ENCODE data around the gene CCDC92B. TPM values are rescaled to one million over a fixed set of nuclear protein-coding genes. Genes with fewer than 3 reads are reported as not detected.

The CCDC92B gene
- polyA plus RNA-seq, 6 donors from 2014 or later = not detected

DNA sequence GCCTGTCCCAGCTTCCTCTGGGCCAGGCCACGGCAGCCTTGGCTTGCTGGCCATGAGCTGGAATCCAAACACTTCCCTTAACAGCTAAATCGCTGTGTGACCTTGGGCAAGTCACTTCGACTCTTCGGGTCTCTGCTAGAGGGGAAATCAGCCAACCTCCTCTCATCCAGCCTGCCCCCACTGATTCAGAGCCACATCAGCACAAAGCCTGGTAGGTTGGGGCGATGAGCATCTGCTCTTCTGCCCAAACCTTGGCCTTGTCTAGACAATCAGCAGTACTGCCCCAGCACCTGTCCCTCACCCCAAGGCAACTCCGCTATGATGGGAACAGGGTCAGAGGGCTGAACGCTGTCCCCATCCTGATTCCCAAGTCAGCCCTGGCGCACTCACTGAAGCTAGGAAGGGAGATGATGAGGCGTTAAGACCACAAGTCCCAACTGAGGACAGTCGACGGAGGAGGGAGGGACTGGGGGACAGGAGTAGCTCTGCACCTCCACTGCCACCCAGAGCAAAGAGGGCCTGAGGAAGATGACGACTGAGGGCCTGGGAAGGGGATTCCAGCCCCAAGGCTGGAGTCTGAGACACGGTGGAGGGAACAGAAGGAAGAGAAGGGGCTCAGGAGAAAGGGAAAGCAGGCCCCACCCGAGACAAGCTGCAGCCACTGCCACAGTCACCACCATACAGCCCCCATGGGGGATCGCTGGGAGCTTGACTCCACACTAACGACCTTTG is 39.2 kb downstream of the CCDC92B start:
- DNase-seq (no peak), ATAC-seq (ENCODE audit: low read depth in 2 of 2) (no peak)
- H3K27me3 Mint-ChIP-seq = no peaks in the 10 kb centered on the region
- H3K27ac Mint-ChIP-seq = peak overlapping the region in 4 of 6 donors; percentile 27 to 75 (median 51)
- peak overlapping the region; percentile 76 to 94 (median 88) for H3K4me3 Mint-ChIP-seq
- peaks cover 38 to 55% (median 50%) of the 10 kb centered on the region in 3 donors for H3K4me1 Mint-ChIP-seq
- H3K36me3 Mint-ChIP-seq = no peaks in the 10 kb centered on the region
- no peaks in the 10 kb centered on the region for H3K9me3 Mint-ChIP-seq

DNA sequence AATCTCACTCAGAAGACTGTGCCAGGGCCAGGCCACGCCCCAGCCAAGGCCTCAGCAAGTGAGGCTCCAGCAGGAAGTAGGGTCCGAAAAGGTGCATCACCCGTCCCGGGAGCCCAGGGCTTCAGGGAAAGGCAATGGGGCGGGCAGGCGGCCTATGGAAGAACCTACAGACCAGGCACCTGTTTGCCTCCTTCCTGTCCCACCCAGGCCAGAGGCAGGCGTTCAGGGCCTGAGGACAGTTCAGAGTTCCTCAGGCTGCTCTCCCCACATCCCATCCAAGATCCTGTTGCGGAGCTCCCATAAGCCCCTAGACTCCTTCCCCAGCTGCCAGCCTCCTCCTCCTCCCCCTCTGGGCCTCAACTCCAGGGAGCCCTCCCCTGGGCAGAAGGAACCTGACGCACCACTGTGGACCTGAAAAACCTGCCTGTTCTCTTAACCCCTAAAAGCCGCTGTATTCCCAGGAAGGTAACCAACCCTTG is 40.2 kb downstream of the CCDC92B start:
- H3K27ac Mint-ChIP-seq = peak overlapping the region in 3 of 6 donors; percentile 62 to 89 (median 75)
- H3K9me3 Mint-ChIP-seq = no peaks in the 10 kb centered on the region
- H3K4me1 Mint-ChIP-seq = peaks cover 45 to 62% (median 50%) of the 10 kb centered on the region in 3 donors
- no peak for DNase-seq
- ATAC-seq (ENCODE audit: low read depth in 2 of 2) = no peak
- H3K36me3 Mint-ChIP-seq = no peaks in the 10 kb centered on the region
- H3K27me3 Mint-ChIP-seq = no peaks in the 10 kb centered on the region
- H3K4me3 Mint-ChIP-seq = peak overlapping the region; percentile 52 to 94 (median 86)

GRCh38 chr17:2708585-2709182 is 40.8 kb downstream of the CCDC92B start:
- no peak for DNase-seq

DNA sequence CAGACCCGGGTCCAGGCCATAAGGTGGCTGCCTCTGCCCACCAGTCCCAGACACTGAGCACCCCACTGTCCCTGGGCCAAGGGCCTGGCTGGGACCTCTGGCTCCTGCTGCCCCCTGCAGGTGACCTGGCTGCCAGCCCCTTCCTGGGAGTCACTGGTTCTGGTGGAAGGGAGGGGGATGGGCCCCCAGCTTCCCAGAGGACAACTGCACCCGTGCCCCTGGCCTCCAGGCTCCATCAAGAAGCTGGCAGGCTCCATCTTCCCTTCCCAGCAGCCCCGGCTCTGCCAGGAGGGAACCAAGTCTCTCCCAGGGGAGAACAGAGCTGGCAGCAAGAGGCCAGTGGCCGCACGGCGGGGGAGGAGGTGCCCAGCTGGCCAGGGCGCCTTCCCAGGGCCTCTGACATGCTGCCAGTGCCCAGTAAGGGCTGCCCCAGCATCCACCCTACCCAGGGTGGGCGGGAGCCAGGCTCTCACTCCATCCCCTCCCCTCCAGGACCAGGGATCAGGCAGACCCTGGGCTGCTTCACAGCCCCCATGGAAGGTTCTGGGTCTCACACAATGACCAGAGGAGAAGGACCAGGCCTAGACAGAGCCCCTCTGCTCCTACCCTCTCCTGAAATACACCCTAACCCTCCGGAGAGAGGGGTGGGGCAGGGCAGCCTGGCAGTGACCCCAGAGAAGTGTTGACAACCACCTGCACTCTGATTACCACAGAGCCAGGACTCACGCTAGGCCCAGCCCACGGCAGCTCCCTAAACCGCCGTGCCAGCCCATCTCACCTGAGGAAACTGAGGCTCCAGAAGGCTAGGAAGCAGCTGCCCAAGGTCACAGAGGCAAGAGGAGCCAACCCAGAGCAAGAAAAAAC is 41.5 kb downstream of the CCDC92B start:
- no peak for ATAC-seq (ENCODE audit: low read depth in 2 of 2)
- DNase-seq = no peak
- Mint-ChIP-seq H3K4me1 (peaks cover 42 to 62% (median 50%) of the 10 kb centered on the region in 3 donors), H3K4me3 (peak overlapping the region in 5 of 8 donors; percentile 18 to 91 (median 22)), H3K9me3 (no peaks in the 10 kb centered on the region), H3K36me3 (no peaks in the 10 kb centered on the region), H3K27me3 (no peaks in the 10 kb centered on the region), H3K27ac (peak overlapping the region in 1 of 6 donors; percentile 82)

More at GRCh38 chr17:2708585-2709182, 40.8 kb downstream of the CCDC92B start:
- ATAC-seq (ENCODE audit: low read depth in 2 of 2) = no peak
- Mint-ChIP-seq H3K36me3 (no peaks in the 10 kb centered on the region), H3K4me1 (peaks cover 44 to 62% (median 50%) of the 10 kb centered on the region in 3 donors), H3K9me3 (no peaks in the 10 kb centered on the region), H3K4me3 (peak overlapping the region in 6 of 8 donors; percentile 22 to 91 (median 66)), H3K27me3 (no peaks in the 10 kb centered on the region), H3K27ac (peak overlapping the region in 3 of 6 donors; percentile 47 to 82 (median 75))

- Mint-ChIP-seq H3K4me1 (peaks cover 37 to 54% (median 44%) of the 10 kb centered on the region in 3 donors), H3K36me3 (no peaks in the 10 kb centered on the region), H3K4me3 (no peak overlapping the region), H3K27ac (peak overlapping the region in 1 of 6 donors; percentile 83), H3K9me3 (no peaks in the 10 kb centered on the region), H3K27me3 (no peaks in the 10 kb centered on the region)
- DNase-seq (no peak), ATAC-seq (ENCODE audit: low read depth in 2 of 2) (no peak)
These were observed 42.4 kb downstream of the CCDC92B start for GRCh38 chr17:2706911-2707510.

DNA sequence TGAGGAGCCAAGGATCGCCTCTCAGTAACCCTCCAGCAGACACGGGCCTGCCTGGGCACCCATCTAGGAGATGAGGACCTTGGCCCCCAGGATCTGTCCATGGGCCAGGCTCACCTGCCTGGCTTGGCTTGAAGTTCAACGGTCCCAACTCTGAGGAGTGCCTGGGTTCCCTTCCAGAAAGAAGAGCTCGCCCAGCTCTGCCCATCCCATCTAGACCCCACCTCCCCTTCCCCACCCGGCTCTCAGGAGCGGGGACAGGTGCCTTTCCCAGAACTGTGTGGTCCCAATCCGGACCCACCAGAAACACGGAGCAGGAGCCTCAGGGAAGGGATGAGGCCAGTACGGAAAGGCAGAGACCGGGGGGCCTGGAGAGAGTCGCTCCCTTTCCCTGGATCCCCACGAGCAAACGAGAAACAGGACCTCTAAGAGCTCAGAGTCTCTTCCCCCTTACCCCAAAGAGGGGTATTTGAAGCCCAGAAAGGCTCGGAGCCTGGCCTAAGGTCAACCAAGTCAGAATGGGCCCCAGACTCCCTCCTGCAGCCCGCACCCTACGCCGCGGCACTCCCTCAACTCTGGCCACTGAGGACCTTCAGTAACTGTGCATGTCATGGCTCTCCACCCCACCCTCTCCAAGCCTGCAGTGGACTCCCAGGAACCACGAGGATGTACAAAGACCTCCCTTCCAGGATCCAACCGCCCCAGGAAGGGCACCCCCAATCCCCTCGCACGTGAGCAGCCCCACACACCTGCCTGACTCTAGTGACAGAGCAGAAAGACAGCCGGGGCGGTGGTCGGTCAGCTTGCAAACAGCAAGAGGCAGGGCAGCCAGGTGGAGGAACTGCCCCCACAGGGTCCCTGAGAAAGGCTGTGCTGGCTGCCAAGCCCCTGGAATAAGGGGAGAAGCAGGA is 43.3 kb downstream of the CCDC92B start:
- peak overlapping the region in 4 of 6 donors; percentile 57 to 83 (median 83) for H3K27ac Mint-ChIP-seq
- H3K36me3 Mint-ChIP-seq = no peaks in the 10 kb centered on the region
- no peaks in the 10 kb centered on the region for H3K27me3 Mint-ChIP-seq
- peaks cover 36 to 51% (median 42%) of the 10 kb centered on the region in 3 donors for H3K4me1 Mint-ChIP-seq
- ATAC-seq (ENCODE audit: low read depth in 2 of 2) (no peak), DNase-seq (no peak)
- H3K4me3 Mint-ChIP-seq = peak overlapping the region in 1 of 8 donors; percentile 40
- H3K9me3 Mint-ChIP-seq = no peaks in the 10 kb centered on the region

DNA sequence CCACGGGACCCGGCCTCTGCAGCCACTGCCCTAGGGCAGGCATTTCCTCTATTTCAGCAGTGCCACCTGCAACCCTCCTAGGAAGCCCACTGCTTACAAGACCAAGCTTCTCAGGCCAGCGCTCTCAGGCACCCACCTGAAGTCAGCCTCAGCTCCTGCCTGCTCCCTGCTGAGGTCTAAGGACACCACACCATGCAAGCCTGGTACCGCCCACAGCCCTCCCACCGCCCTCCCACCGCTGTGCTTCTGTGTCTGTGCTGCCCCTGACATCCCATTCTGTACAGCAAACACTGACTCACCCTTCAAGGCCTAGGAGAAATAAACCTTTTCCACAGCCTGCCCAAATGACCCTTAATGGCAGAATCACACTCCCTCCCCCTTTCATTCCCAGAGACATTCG is 44.2 kb downstream of the CCDC92B start:
- H3K9me3 Mint-ChIP-seq = no peaks in the 10 kb centered on the region
- H3K27me3 Mint-ChIP-seq = no peaks in the 10 kb centered on the region
- no peak overlapping the region for H3K4me3 Mint-ChIP-seq
- DNase-seq (no peak), ATAC-seq (ENCODE audit: low read depth in 2 of 2) (no peak)
- H3K4me1 Mint-ChIP-seq = peaks cover 31 to 45% (median 36%) of the 10 kb centered on the region in 3 donors
- no peaks in the 10 kb centered on the region for H3K36me3 Mint-ChIP-seq
- H3K27ac Mint-ChIP-seq = peak overlapping the region in 3 of 6 donors; percentile 2 to 83 (median 70)

- H3K36me3 Mint-ChIP-seq = no peaks in the 10 kb centered on the region
- no peaks in the 10 kb centered on the region for H3K9me3 Mint-ChIP-seq
- DNase-seq = no peak
- H3K4me1 Mint-ChIP-seq = peaks cover 28 to 41% (median 32%) of the 10 kb centered on the region in 3 donors
- peak overlapping the region in 3 of 6 donors; percentile 59 to 93 (median 83) for H3K27ac Mint-ChIP-seq
- ATAC-seq (ENCODE audit: low read depth in 2 of 2) = no peak
- H3K27me3 Mint-ChIP-seq = no peaks in the 10 kb centered on the region
- no peak overlapping the region for H3K4me3 Mint-ChIP-seq
These were observed 44.6 kb downstream of the CCDC92B start for GRCh38 chr17:2704890-2705248.

DNA sequence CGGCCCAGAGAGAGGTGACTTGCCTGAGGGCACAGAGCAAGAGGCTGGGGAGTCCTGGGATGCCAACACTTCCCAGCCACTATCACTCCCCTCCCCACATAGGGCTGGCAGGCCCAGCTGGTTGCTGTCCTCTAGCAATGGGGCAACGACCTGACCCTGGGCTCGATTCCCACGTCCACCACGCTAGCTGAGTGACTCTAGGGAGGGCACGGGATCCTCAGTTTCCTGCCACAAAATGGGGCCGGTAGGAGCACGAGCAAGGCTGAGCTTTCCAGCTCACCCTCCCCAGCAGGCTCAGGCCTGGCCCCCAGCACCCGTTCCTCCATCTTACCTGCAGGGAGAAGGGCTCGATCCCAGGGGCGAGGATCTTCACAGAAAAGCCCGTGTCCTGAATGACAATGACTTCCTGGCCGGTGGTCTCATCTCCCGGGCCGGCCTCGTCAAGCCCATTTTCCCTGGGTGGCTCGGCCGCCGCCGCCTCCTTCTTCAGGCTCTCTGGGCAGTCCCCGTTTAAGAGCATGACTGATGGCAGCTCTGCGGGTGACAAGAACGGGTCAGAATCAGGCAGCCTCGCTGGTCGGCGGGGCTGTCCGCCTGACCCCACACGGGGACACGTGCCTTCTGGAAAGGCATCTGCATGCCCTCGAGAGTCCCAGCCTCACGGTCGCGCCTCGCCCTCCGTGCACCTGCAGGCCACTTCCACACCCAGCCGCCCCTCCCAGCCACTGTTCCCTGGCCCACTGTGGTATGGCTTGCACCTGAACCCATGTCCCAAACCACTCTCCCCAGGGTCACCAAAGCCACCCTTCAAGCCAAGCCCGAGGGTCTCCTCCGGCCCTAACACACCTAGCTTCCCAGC is 45.2 kb downstream of the CCDC92B start:
- ATAC-seq (ENCODE audit: low read depth in 2 of 2) (no peak), DNase-seq (no peak)
- Mint-ChIP-seq H3K9me3 (no peaks in the 10 kb centered on the region), H3K4me3 (no peak overlapping the region), H3K36me3 (no peaks in the 10 kb centered on the region), H3K27ac (peak overlapping the region in 1 of 6 donors; percentile 83), H3K27me3 (no peaks in the 10 kb centered on the region), H3K4me1 (peaks cover 21 to 35% (median 26%) of the 10 kb centered on the region in 3 donors)

GRCh38 chr17:2703606-2704005 is 45.8 kb downstream of the CCDC92B start:
- H3K4me3 Mint-ChIP-seq = no peak overlapping the region

DNA sequence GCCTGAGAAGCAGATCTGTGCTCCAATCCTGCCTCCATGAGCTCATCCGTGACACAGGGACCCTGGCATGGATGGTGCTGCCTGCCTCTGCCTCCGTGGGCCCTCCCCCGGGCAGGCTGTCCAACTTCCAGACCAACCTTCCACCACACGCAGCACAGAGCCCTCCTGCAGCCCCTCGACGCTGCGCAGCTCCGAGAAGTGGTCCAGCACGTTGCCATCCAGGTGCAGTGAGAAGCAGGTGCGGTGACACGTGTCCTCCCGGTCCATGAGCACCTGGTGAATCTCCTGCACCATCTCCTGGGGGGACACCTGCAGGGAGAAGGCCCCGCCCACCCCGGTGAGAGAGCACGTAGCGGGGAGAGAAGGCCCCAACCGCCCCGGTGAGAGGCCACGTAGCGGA is 46.3 kb downstream of the CCDC92B start:
- no peaks in the 10 kb centered on the region for H3K9me3 Mint-ChIP-seq
- no peaks in the 10 kb centered on the region for H3K36me3 Mint-ChIP-seq
- peaks cover 13 to 24% (median 15%) of the 10 kb centered on the region in 3 donors for H3K4me1 Mint-ChIP-seq
- no peak overlapping the region for H3K27ac Mint-ChIP-seq
- H3K27me3 Mint-ChIP-seq = no peaks in the 10 kb centered on the region
- DNase-seq (no peak), ATAC-seq (ENCODE audit: low read depth in 2 of 2) (no peak)
- no peak overlapping the region for H3K4me3 Mint-ChIP-seq

More at GRCh38 chr17:2703606-2704005, 45.8 kb downstream of the CCDC92B start:
- ATAC-seq (ENCODE audit: low read depth in 2 of 2) (no peak), DNase-seq (no peak)
- Mint-ChIP-seq H3K9me3 (no peaks in the 10 kb centered on the region), H3K27me3 (no peaks in the 10 kb centered on the region), H3K27ac (no peak overlapping the region), H3K4me1 (peaks cover 16 to 28% (median 19%) of the 10 kb centered on the region in 3 donors), H3K36me3 (no peaks in the 10 kb centered on the region)

All from naive B cell (primary cell).